Astrocyte of the cerebellum (primary cell): ENCODE results near the gene RHOXF2.
"Not testable (repeated sequence)": the region's sequence is repeated elsewhere in the genome, so short reads cannot be mapped to it uniquely, and the experiment has no call there.

Source experiments
- DNase-seq: peaks from one replicate; pipeline ENCODE4 v3.0.0-alpha.2; 2011; ENCODE audit warnings: low read depth
- H3K4me3 ChIP-seq: 2 replicates; pipeline ENCODE4 v1.5.1; 2011; ENCODE audit warnings: mild to moderate bottlenecking, low read depth, low read length, moderate library complexity
- CTCF ChIP-seq: IDR thresholded peaks from 2 replicates; pipeline ENCODE4 v1.5.1; 2012; ENCODE audit warnings: low read length, low read depth, moderate library complexity, mild to moderate bottlenecking; ENCODE audit errors: missing control alignments
- in situ Hi-C: cut with HindIII; loops from 2 replicates; pipeline ENCODE4 v1.10.0; 2017; ENCODE audit warnings: low sequenced_read_pairs

Gene RHOXF2

GRCh38 chrX:120147537-120147936, 10.9 kb upstream of the RHOXF2 start:
- in situ Hi-C loops: no loop called here
- no peak overlapping the region for H3K4me3 ChIP-seq
- no peak for TF ChIP-seq CTCF
- DNase-seq: no peak

GRCh38 chrX:120150109-120150744, 8.2 kb upstream of the RHOXF2 start:
- H3K4me3 ChIP-seq, in situ Hi-C loops, DNase-seq: not testable (repeated sequence)

GRCh38 chrX:120159086-120159485, 673 bp downstream of the RHOXF2 start:
- in situ Hi-C loops, DNase-seq, H3K4me3 ChIP-seq: not testable (repeated sequence)

- H3K4me3 ChIP-seq, DNase-seq, in situ Hi-C loops: not testable (repeated sequence)
Measured at GRCh38 chrX:120193254-120193653, 34.8 kb downstream of the RHOXF2 start.

- in situ Hi-C loops, DNase-seq, H3K4me3 ChIP-seq: not testable (repeated sequence)
Measured at GRCh38 chrX:120193720-120194119, 35.3 kb downstream of the RHOXF2 start.

GRCh38 chrX:120195786-120196185, 37.4 kb downstream of the RHOXF2 start:
- DNase-seq, in situ Hi-C loops: not testable (repeated sequence)

GRCh38 chrX:120196626-120197283, 38.3 kb downstream of the RHOXF2 start:
- in situ Hi-C loops, H3K4me3 ChIP-seq, DNase-seq: not testable (repeated sequence)

More at GRCh38 chrX:120195786-120196185, 37.4 kb downstream of the RHOXF2 start:
- not testable (repeated sequence) for H3K4me3 ChIP-seq

GRCh38 chrX:120200851-120201250, 42.4 kb downstream of the RHOXF2 start:
- TF ChIP-seq CTCF: no peak
- in situ Hi-C loops: no loop called here
- no peak for DNase-seq
- H3K4me3 ChIP-seq: no peak overlapping the region

- H3K4me3 ChIP-seq: no peak overlapping the region
- in situ Hi-C loops: no loop called here
- no peak for TF ChIP-seq CTCF
- no peak for DNase-seq
Measured at GRCh38 chrX:120205816-120206753, 47.7 kb downstream of the RHOXF2 start.
